K562 (cell line): Measurements from ENCODE around the gene GPC3.

Source experiments
- ATF4 ChIP-seq: fragments of 450-650 bp; formaldehyde crosslinking; IDR thresholded peaks from 2 replicates; pipeline ENCODE4 v1.4.0; 2022; ENCODE audit warnings: mild to moderate bottlenecking, moderate library complexity
- GTF2F1 ChIP-seq: IDR thresholded peaks from 2 replicates; pipeline ENCODE4 v1.6.1; 2011; ENCODE audit warnings: low read depth, low read length, improper control_type of control experiment
- HDGF ChIP-seq: fragments of 450-650 bp; IDR thresholded peaks from 2 replicates; pipeline ENCODE4 v1.6.1; 2016
- UBTF ChIP-seq, 2 experiments: IDR thresholded peaks; 2 replicates each; pipeline ENCODE4 v1.6.1; 2012; ENCODE audit warnings: improper control_type of control experiment in 2 of 2, low read depth in 2 of 2, low read length in 2 of 2, borderline replicate concordance in 1 of 2
- ZBTB1 ChIP-seq: sonication (generic); formaldehyde crosslinking; IDR thresholded peaks from 2 replicates; pipeline ENCODE4 v1.8.1; 2023; ENCODE audit warnings: missing genetic modification reagents, low read depth, mild to moderate bottlenecking, borderline replicate concordance
- ZBTB2 ChIP-seq: fragments of 450-650 bp; IDR thresholded peaks from 2 replicates; pipeline ENCODE4 v1.6.1; 2016; ENCODE audit warnings: antibody characterized with exemption

- TF ChIP-seq GTF2F1 (no peak), UBTF (IDR thresholded peaks at IDR 0.05; ENCODE audit: borderline replicate concordance in 1 of 2, low read depth in 2 of 2, low read length in 2 of 2) (no peak), ZBTB1 (no peak), ATF4 (CRISPR knock-in tag) (no peak), HDGF (no peak), ZBTB2 (no peak)
Observed at GRCh38 chrX:133606990-133607389, 378.4 kb downstream of the GPC3 start.
